ENCODE data around the gene CDHR1.
"Not testable (repeated sequence)": the region's sequence is repeated elsewhere in the genome, so short reads cannot be mapped to it uniquely, and the experiment has no call there.

Gene CDHR1

GRCh38 chr10:84194424-84195043 is at the start of gene CDHR1:
Gene CDHR1 (plus strand): TSS chr10:84194537. CDS start chr10:84194761, 224 bp downstream.
- DNase-seq (ENCODE audit: low spot score): peak; percentile 71
- no peak for FAIRE-seq

- FAIRE-seq (no peak), DNase-seq (ENCODE audit: low spot score) (no peak)
Measured at GRCh38 chr10:84147347-84147746, 47.0 kb upstream of the CDHR1 start.

GRCh38 chr10:84148006-84148597 is 46.2 kb upstream of the CDHR1 start:
- not testable (repeated sequence) for FAIRE-seq

GRCh38 chr10:84149854-84150253 is 44.5 kb upstream of the CDHR1 start:
- no peak for FAIRE-seq

More at GRCh38 chr10:84148006-84148597, 46.2 kb upstream of the CDHR1 start:
- peak; percentile 31 for DNase-seq (ENCODE audit: low spot score)

GRCh38 chr10:84152769-84153168 is 41.6 kb upstream of the CDHR1 start:
- FAIRE-seq (no peak), DNase-seq (ENCODE audit: low spot score) (no peak)

More at GRCh38 chr10:84149854-84150253, 44.5 kb upstream of the CDHR1 start:
- DNase-seq (ENCODE audit: low spot score): no peak

- no peak for DNase-seq (ENCODE audit: low spot score)
- no peak for FAIRE-seq
Measured at GRCh38 chr10:84155521-84155920, 38.8 kb upstream of the CDHR1 start.

- FAIRE-seq (no peak), DNase-seq (ENCODE audit: low spot score) (no peak)
Measured at GRCh38 chr10:84156009-84156408, 38.3 kb upstream of the CDHR1 start.

GRCh38 chr10:84156768-84157167 is 37.6 kb upstream of the CDHR1 start:
- FAIRE-seq: no peak
- DNase-seq (ENCODE audit: low spot score): no peak

- DNase-seq (ENCODE audit: low spot score): no peak
- FAIRE-seq: no peak
Measured at GRCh38 chr10:84158061-84158460, 36.3 kb upstream of the CDHR1 start.

- DNase-seq (ENCODE audit: low spot score): no peak
- FAIRE-seq: no peak
Measured at GRCh38 chr10:84158550-84158949, 35.8 kb upstream of the CDHR1 start.

GRCh38 chr10:84159076-84159685 is 35.2 kb upstream of the CDHR1 start:
- no peak for DNase-seq (ENCODE audit: low spot score)
- no peak for FAIRE-seq

GRCh38 chr10:84160663-84161362 is 33.5 kb upstream of the CDHR1 start:
- no peak for DNase-seq (ENCODE audit: low spot score)
- FAIRE-seq: no peak

GRCh38 chr10:84163996-84164395 is 30.3 kb upstream of the CDHR1 start:
- DNase-seq (ENCODE audit: low spot score) (no peak), FAIRE-seq (no peak)

GRCh38 chr10:84164442-84164841 is 29.9 kb upstream of the CDHR1 start:
- FAIRE-seq (no peak), DNase-seq (ENCODE audit: low spot score) (no peak)

GRCh38 chr10:84166620-84167288 is 27.6 kb upstream of the CDHR1 start:
- no peak for DNase-seq (ENCODE audit: low spot score)
- no peak for FAIRE-seq

GRCh38 chr10:84167289-84167653 is 27.1 kb upstream of the CDHR1 start:
- FAIRE-seq; DNase-seq (ENCODE audit: low spot score): not testable (repeated sequence)

- not testable (repeated sequence) for FAIRE-seq; DNase-seq (ENCODE audit: low spot score)
Measured at GRCh38 chr10:84168382-84168781, 26.0 kb upstream of the CDHR1 start.

- DNase-seq (ENCODE audit: low spot score); FAIRE-seq: not testable (repeated sequence)
Measured at GRCh38 chr10:84171237-84171636, 23.1 kb upstream of the CDHR1 start.

GRCh38 chr10:84171700-84172466 is 22.5 kb upstream of the CDHR1 start:
- not testable (repeated sequence) for FAIRE-seq; DNase-seq (ENCODE audit: low spot score)

GRCh38 chr10:84172467-84173356 is 21.6 kb upstream of the CDHR1 start:
- no peak for DNase-seq (ENCODE audit: low spot score)
- no peak for FAIRE-seq
